ENCODE results near the gene CLEC17A. TPM values are rescaled to one million over a fixed set of nuclear protein-coding genes. Genes with fewer than 3 reads are reported as not detected.
"Not testable (repeated sequence)": the region's sequence is repeated elsewhere in the genome, so short reads cannot be mapped to it uniquely, and the experiment has no call there.

CLEC17A gene
- total and polyA plus RNA-seq, 5 donors from 2014 or later: 0.25 TPM; not detected in 4

- Histone ChIP-seq H3K9me3 (ENCODE audit: control insufficient read depth in 2 of 2, low read length in 2 of 2) (no peaks in the 10 kb centered on the region), H3K36me3 (ENCODE audit: control insufficient read depth, insufficient read depth, low read length) (peaks cover 41% of the 10 kb centered on the region), H3K4me1 (ENCODE audit: control insufficient read depth, insufficient read depth, low read length, poor library complexity, severe bottlenecking) (peaks cover 8% of the 10 kb centered on the region), H3K4me3 (ENCODE audit: low read depth, low read length) (no peak overlapping the region), H3K27me3 (ENCODE audit: control insufficient read depth, insufficient read depth, low read length) (no peaks in the 10 kb centered on the region), H3K27ac (ENCODE audit: insufficient read depth, low read length, poor library complexity, severe bottlenecking) (no peak overlapping the region)
- no peaks in the 10 kb centered on the region for H3K27me3 Mint-ChIP-seq
- H3K4me3 Mint-ChIP-seq: peak overlapping the region in 1 of 4 donors; percentile 39
- DNase-seq (no peak), ATAC-seq (ENCODE audit: low read depth in 2 of 2) (no peak)
- peaks cover 0 to 55% (median 16%) of the 10 kb centered on the region in 4 donors for H3K4me1 Mint-ChIP-seq
- H3K9me3 Mint-ChIP-seq: no peaks in the 10 kb centered on the region
- peaks cover 11% of the 10 kb centered on the region for H3K36me3 Mint-ChIP-seq
- H3K27ac Mint-ChIP-seq: peak overlapping the region in 2 of 3 donors; percentile 69 to 73
These were observed 37.7 kb upstream of the CLEC17A start for GRCh38 chr19:14544977-14545715.

GRCh38 chr19:14545716-14546082 lies 37.2 kb upstream of the CLEC17A start:
- Histone ChIP-seq H3K9me3 (ENCODE audit: control insufficient read depth in 2 of 2, low read length in 2 of 2) (no peaks in the 10 kb centered on the region), H3K27me3 (ENCODE audit: control insufficient read depth, insufficient read depth, low read length) (no peaks in the 10 kb centered on the region), H3K27ac (ENCODE audit: insufficient read depth, low read length, poor library complexity, severe bottlenecking) (no peak overlapping the region), H3K36me3 (ENCODE audit: control insufficient read depth, insufficient read depth, low read length) (peaks cover 46% of the 10 kb centered on the region), H3K4me3 (ENCODE audit: low read depth, low read length) (no peak overlapping the region), H3K4me1 (ENCODE audit: control insufficient read depth, insufficient read depth, low read length, poor library complexity, severe bottlenecking) (peaks cover 12% of the 10 kb centered on the region)
- DNase-seq (no peak), ATAC-seq (ENCODE audit: low read depth in 2 of 2) (no peak)
- H3K36me3 Mint-ChIP-seq: peaks cover 11% of the 10 kb centered on the region
- no peaks in the 10 kb centered on the region for H3K9me3 Mint-ChIP-seq
- peak overlapping the region in 2 of 3 donors; percentile 69 to 73 for H3K27ac Mint-ChIP-seq
- H3K4me3 Mint-ChIP-seq: no peak overlapping the region
- no peaks in the 10 kb centered on the region for H3K27me3 Mint-ChIP-seq
- peaks cover 0 to 56% (median 16%) of the 10 kb centered on the region in 4 donors for H3K4me1 Mint-ChIP-seq

GRCh38 chr19:14550201-14550754 lies 32.6 kb upstream of the CLEC17A start:
- no peak overlapping the region for H3K4me3 Mint-ChIP-seq
- peaks cover 5 to 68% (median 31%) of the 10 kb centered on the region in 4 donors for H3K4me1 Mint-ChIP-seq
- Histone ChIP-seq H3K4me1 (ENCODE audit: control insufficient read depth, insufficient read depth, low read length, poor library complexity, severe bottlenecking) (peaks cover 45% of the 10 kb centered on the region), H3K36me3 (ENCODE audit: control insufficient read depth, insufficient read depth, low read length) (peaks cover 34% of the 10 kb centered on the region), H3K4me3 (ENCODE audit: low read depth, low read length) (no peak overlapping the region), H3K27me3 (ENCODE audit: control insufficient read depth, insufficient read depth, low read length) (no peaks in the 10 kb centered on the region), H3K27ac (ENCODE audit: insufficient read depth, low read length, poor library complexity, severe bottlenecking) (no peak overlapping the region), H3K9me3 (ENCODE audit: control insufficient read depth in 2 of 2, low read length in 2 of 2) (no peaks in the 10 kb centered on the region)
- ATAC-seq (ENCODE audit: low read depth in 2 of 2) (no peak), DNase-seq (no peak)
- H3K27ac Mint-ChIP-seq: peak overlapping the region in 2 of 3 donors; percentile 83 to 85
- no peaks in the 10 kb centered on the region for H3K9me3 Mint-ChIP-seq
- H3K36me3 Mint-ChIP-seq: peaks cover 11% of the 10 kb centered on the region
- no peaks in the 10 kb centered on the region for H3K27me3 Mint-ChIP-seq

GRCh38 chr19:14551134-14552005 lies 31.5 kb upstream of the CLEC17A start:
- H3K9me3 ChIP-seq (ENCODE audit: control insufficient read depth in 2 of 2, low read length in 2 of 2); H3K9me3 Mint-ChIP-seq; H3K27me3 ChIP-seq (ENCODE audit: control insufficient read depth, insufficient read depth, low read length); H3K27me3 Mint-ChIP-seq; H3K4me3 ChIP-seq (ENCODE audit: low read depth, low read length): not testable (repeated sequence)
- DNase-seq: peak; percentile 52 to 89 (median 83)
- peak overlapping the region; percentile 59 to 68 (median 60) for H3K4me3 Mint-ChIP-seq
- H3K36me3 Mint-ChIP-seq: peaks cover 15% of the 10 kb centered on the region
- Histone ChIP-seq H3K27ac (ENCODE audit: insufficient read depth, low read length, poor library complexity, severe bottlenecking) (peak overlapping the region; percentile 41), H3K36me3 (ENCODE audit: control insufficient read depth, insufficient read depth, low read length) (peaks cover 24% of the 10 kb centered on the region), H3K4me1 (ENCODE audit: control insufficient read depth, insufficient read depth, low read length, poor library complexity, severe bottlenecking) (peaks cover 49% of the 10 kb centered on the region)
- peak; percentile 99 for ATAC-seq (ENCODE audit: low read depth in 2 of 2)
- peak overlapping the region; percentile 83 to 90 (median 85) for H3K27ac Mint-ChIP-seq
- peaks cover 5 to 71% (median 34%) of the 10 kb centered on the region in 4 donors for H3K4me1 Mint-ChIP-seq

GRCh38 chr19:14552006-14552360 lies 30.9 kb upstream of the CLEC17A start:
- peaks cover 55% of the 10 kb centered on the region for H3K4me1 ChIP-seq (ENCODE audit: control insufficient read depth, insufficient read depth, low read length, poor library complexity, severe bottlenecking)
- H3K27me3 Mint-ChIP-seq; H3K9me3 ChIP-seq (ENCODE audit: control insufficient read depth in 2 of 2, low read length in 2 of 2); DNase-seq; H3K4me3 ChIP-seq (ENCODE audit: low read depth, low read length); H3K9me3 Mint-ChIP-seq; H3K27ac ChIP-seq (ENCODE audit: insufficient read depth, low read length, poor library complexity, severe bottlenecking); H3K27me3 ChIP-seq (ENCODE audit: control insufficient read depth, insufficient read depth, low read length); ATAC-seq (ENCODE audit: low read depth in 2 of 2): not testable (repeated sequence)
- peak overlapping the region in 2 of 4 donors; percentile 54 to 86 for H3K4me3 Mint-ChIP-seq
- peaks cover 5 to 71% (median 37%) of the 10 kb centered on the region in 4 donors for H3K4me1 Mint-ChIP-seq
- peaks cover 20% of the 10 kb centered on the region for H3K36me3 ChIP-seq (ENCODE audit: control insufficient read depth, insufficient read depth, low read length)
- peak overlapping the region in 2 of 3 donors; percentile 85 to 97 for H3K27ac Mint-ChIP-seq
- peaks cover 18% of the 10 kb centered on the region for H3K36me3 Mint-ChIP-seq

GRCh38 chr19:14553042-14553938 lies 29.6 kb upstream of the CLEC17A start:
- peaks cover 5 to 73% (median 36%) of the 10 kb centered on the region in 4 donors for H3K4me1 Mint-ChIP-seq
- H3K9me3 Mint-ChIP-seq: no peaks in the 10 kb centered on the region
- H3K36me3 Mint-ChIP-seq: peaks cover 17% of the 10 kb centered on the region
- Histone ChIP-seq H3K27me3 (ENCODE audit: control insufficient read depth, insufficient read depth, low read length) (no peaks in the 10 kb centered on the region), H3K4me1 (ENCODE audit: control insufficient read depth, insufficient read depth, low read length, poor library complexity, severe bottlenecking) (peaks cover 58% of the 10 kb centered on the region), H3K9me3 (ENCODE audit: control insufficient read depth in 2 of 2, low read length in 2 of 2) (no peaks in the 10 kb centered on the region), H3K36me3 (ENCODE audit: control insufficient read depth, insufficient read depth, low read length) (peaks cover 18% of the 10 kb centered on the region), H3K4me3 (ENCODE audit: low read depth, low read length) (no peak overlapping the region), H3K27ac (ENCODE audit: insufficient read depth, low read length, poor library complexity, severe bottlenecking) (no peak overlapping the region)
- no peaks in the 10 kb centered on the region for H3K27me3 Mint-ChIP-seq
- no peak for ATAC-seq (ENCODE audit: low read depth in 2 of 2)
- DNase-seq: no peak
- no peak overlapping the region for H3K4me3 Mint-ChIP-seq
- H3K27ac Mint-ChIP-seq: peak overlapping the region; percentile 55 to 84 (median 76)

- DNase-seq: no peak
- Mint-ChIP-seq H3K4me1 (peaks cover 5 to 69% (median 36%) of the 10 kb centered on the region in 4 donors), H3K4me3 (peak overlapping the region in 1 of 4 donors; percentile 57), H3K9me3 (no peaks in the 10 kb centered on the region), H3K27me3 (no peaks in the 10 kb centered on the region), H3K36me3 (peaks cover 12% of the 10 kb centered on the region), H3K27ac (peak overlapping the region in 1 of 3 donors; percentile 84)
- no peak overlapping the region for H3K4me3 ChIP-seq (ENCODE audit: low read depth, low read length)
- no peak overlapping the region for H3K27ac ChIP-seq (ENCODE audit: insufficient read depth, low read length, poor library complexity, severe bottlenecking)
- H3K9me3 ChIP-seq (ENCODE audit: control insufficient read depth in 2 of 2, low read length in 2 of 2): no peaks in the 10 kb centered on the region
- no peaks in the 10 kb centered on the region for H3K27me3 ChIP-seq (ENCODE audit: control insufficient read depth, insufficient read depth, low read length)
- peaks cover 12% of the 10 kb centered on the region for H3K36me3 ChIP-seq (ENCODE audit: control insufficient read depth, insufficient read depth, low read length)
- no peak for ATAC-seq (ENCODE audit: low read depth in 2 of 2)
- H3K4me1 ChIP-seq (ENCODE audit: control insufficient read depth, insufficient read depth, low read length, poor library complexity, severe bottlenecking): peaks cover 59% of the 10 kb centered on the region
These were observed 29.0 kb upstream of the CLEC17A start for GRCh38 chr19:14553939-14554243.
